ENCODE data around the gene EGLN1. TPM values are rescaled to one million over a fixed set of nuclear protein-coding genes. Genes with fewer than 3 reads are reported as not detected.

Gene EGLN1
- total and polyA plus RNA-seq, 2 experiments from 2014 or later = 1.9 to 6.0 TPM

- TF ChIP-seq ZNF462 (CRISPR knock-in tag; IDR thresholded peaks at IDR 0.05) (no peak), ZNF331 (CRISPR knock-in tag; IDR thresholded peaks at IDR 0.05; ENCODE audit: low read depth) (no peak), JUNB (IDR thresholded peaks at IDR 0.05; ENCODE audit: unreplicated experiment) (no peak), EZH2 (IDR thresholded peaks at IDR 0.05; ENCODE audit: low read depth, unreplicated experiment) (no peak), REST (IDR thresholded peaks at IDR 0.05; ENCODE audit: unreplicated experiment) (no peak)
Observed at GRCh38 chr1:231418101-231418740, 3.9 kb downstream of the EGLN1 start (continued).
